Fibroblast of villous mesenchyme (primary cell): ENCODE results near the gene SLC36A3. TPM values are rescaled to one million over a fixed set of nuclear protein-coding genes. Genes with fewer than 3 reads are reported as not detected.

Experiments
- DNase-seq: peaks from one replicate; pipeline ENCODE4 v3.0.0-alpha.2; 2010; ENCODE audit warnings: low read depth
- H3K4me3 ChIP-seq: 2 replicates; pipeline ENCODE4 v1.5.1; 2011; ENCODE audit warnings: low read depth, mild to moderate bottlenecking, low read length
- total RNA-seq: library from RNA; depleted of rRNA; stranded (reverse); fragments of >200 nt; gene quantifications from 2 replicates; pipeline ENCODE4 v1.2.3, GENCODE V29; 2012
- TF ChIP-seq, protein P1 (sequence below): IDR thresholded peaks from 2 replicates; pipeline ENCODE4 v1.5.1; 2012; ENCODE audit warnings: low read depth, mild to moderate bottlenecking, low read length; ENCODE audit not compliant: insufficient read depth

The SLC36A3 gene
- total RNA-seq, 1 donor: not detected

DNA sequence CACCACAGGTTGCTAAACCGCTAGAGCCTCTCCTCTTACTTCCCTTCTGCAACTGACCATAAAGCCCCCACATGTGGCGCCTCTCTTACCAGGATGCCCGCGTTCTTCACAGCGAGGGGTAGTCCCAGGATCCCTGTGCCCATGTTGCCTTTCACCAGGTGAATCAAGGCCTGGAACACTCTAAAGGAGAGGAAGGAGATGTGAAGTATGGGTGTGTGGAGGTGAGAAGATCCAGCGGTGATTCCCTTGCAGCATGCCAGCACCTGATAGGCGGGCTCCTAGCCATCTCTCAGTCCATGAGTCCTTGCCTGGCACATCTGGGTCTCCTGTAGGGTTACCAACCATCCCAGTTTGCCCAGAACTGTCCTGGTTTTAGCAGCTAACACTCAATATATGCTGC is 40.5 kb upstream of the SLC36A3 start:
- TF ChIP-seq, protein P1, sequence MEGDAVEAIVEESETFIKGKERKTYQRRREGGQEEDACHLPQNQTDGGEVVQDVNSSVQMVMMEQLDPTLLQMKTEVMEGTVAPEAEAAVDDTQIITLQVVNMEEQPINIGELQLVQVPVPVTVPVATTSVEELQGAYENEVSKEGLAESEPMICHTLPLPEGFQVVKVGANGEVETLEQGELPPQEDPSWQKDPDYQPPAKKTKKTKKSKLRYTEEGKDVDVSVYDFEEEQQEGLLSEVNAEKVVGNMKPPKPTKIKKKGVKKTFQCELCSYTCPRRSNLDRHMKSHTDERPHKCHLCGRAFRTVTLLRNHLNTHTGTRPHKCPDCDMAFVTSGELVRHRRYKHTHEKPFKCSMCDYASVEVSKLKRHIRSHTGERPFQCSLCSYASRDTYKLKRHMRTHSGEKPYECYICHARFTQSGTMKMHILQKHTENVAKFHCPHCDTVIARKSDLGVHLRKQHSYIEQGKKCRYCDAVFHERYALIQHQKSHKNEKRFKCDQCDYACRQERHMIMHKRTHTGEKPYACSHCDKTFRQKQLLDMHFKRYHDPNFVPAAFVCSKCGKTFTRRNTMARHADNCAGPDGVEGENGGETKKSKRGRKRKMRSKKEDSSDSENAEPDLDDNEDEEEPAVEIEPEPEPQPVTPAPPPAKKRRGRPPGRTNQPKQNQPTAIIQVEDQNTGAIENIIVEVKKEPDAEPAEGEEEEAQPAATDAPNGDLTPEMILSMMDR: no peak
- no peak overlapping the region for H3K4me3 ChIP-seq
- DNase-seq: no peak

DNA sequence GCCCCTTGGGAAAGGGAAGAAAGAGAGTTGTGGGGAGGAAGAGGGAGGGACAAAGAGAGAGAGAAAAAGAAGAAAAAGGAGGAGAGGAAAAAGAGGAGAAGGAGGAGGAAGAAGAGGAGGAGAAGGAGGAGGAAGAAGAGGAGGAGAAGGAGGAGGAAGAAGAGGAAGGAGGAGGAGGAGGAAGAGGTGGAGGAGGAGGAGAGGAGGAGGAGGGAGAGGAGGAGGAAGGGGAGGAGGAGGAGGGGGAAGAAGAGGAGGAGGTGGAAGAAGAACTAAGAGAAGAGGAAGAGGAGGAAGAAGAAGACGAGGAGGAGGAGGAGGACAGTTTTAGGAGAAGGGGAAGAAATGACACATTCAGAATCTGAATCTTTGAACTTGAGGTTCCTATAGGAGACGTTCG is 36.4 kb upstream of the SLC36A3 start:
- TF ChIP-seq, protein P1: no peak
- no peak for DNase-seq
- H3K4me3 ChIP-seq: no peak overlapping the region

DNA sequence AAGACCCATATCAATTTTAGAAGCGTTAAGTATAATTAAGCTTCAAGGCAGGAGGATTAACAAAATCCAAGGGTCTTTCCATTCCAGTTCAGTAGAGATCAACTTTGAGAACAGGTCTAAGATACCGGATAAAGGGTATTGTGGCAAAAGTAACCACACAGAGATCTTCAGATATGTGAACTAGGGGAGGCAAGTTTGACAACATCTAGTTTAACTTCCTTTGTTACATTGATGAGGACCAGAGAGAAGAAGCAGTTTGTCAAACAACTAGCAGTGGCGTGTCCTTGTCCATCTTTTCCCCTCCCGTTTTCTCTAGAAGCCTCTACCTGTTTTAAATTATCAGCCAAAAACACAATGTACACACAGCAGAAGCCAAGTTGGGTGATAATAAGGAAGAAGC is 35.2 kb upstream of the SLC36A3 start:
- no peak for DNase-seq
- H3K4me3 ChIP-seq: no peak overlapping the region
- TF ChIP-seq, protein P1: no peak

DNA sequence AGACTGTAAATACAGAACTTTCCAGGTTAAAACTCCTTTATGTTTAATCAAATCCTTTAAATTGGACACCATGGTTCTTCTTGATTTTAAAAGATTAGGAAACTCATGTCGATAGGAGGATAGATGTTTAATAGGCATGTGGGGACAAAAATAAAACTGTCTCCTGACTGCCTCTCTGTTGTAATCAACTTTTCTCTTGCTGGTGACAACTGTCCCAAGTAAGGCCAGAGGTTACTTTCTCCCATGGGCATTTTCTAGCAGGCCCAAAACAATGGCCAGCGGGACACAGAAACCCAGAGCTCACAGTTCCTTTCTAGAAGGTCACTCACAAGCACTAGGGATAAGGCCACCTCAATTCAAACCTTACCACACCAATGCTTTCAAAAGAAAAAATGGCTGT is 29.3 kb upstream of the SLC36A3 start:
- DNase-seq: no peak
- H3K4me3 ChIP-seq: no peak overlapping the region
- TF ChIP-seq, protein P1: no peak

DNA sequence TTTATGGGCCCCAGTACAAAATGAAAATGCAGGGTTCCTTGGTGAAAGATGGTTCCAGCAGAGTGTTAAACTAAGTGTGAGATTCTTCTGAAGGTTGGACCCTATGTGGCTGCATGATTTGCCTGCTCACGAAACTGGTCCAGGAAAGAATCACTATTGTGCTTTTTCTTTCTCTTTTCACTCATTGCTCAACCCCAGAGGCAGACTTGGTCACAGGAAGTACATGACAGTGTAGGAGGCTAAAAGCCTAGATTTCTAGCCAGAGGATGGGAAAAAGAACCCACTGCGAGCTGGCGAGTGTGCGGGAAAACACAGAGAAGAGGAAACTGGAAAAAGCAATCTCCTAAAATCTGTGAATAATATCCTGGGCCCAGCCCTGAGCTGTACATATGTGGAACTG is 25.2 kb upstream of the SLC36A3 start:
- TF ChIP-seq, protein P1: no peak
- no peak overlapping the region for H3K4me3 ChIP-seq
- no peak for DNase-seq

DNA sequence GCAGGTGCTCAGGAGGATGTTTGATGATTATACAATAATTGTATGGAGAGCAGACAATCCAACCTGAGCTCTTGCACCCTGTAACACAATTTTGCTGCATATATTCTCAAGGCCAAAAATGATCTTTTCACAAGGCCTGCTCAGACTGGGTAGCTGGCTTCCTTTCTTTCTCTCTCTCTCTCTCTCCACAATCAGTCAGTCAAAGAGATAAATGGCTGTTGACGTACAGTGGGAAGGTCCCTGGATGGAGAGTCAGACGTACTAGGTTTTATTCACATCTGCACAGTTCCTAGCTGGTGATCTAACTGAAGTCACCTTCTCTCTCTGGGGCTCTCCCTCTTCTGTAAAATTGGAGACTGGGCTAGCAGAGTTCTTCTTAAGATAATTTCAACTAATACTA is 24.0 kb upstream of the SLC36A3 start:
- H3K4me3 ChIP-seq: no peak overlapping the region
- no peak for DNase-seq
- TF ChIP-seq, protein P1: no peak

DNA sequence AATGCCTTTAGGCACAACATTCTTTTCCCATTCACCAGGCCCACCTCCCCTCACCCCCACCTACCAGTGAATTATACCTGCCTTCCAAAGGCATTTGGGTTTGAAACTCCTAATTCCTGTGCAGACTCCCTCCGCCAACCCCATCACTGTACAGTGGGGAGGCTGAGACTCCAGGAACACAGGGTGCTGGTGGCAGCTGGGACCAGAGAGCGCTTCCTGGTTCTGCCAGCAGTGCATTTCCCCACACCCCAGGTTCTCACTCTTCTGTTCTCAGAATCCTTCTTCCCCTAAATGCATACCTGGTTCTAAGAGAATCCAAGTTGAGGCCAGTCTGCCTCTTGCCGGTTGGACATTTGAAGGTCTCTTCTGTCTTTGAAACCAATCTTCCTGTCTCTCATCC is 22.7 kb upstream of the SLC36A3 start:
- TF ChIP-seq, protein P1: no peak
- DNase-seq: no peak
- no peak overlapping the region for H3K4me3 ChIP-seq
